OCI-LY3 (cell line): ENCODE measurements around the gene RSAD2.

Experiments used
- EZH2phosphoT487 ChIP-seq: fragments of 200-600 bp; shearing (Covaris generic); IDR thresholded peaks from 2 replicates; pipeline ENCODE4 v1.6.1; 2018; ENCODE audit warnings: antibody characterized with exemption, mixed run types, low read depth
- TF ChIP-seq, protein P1 (sequence below): fragments of 200-600, 300-600 bp; sonication (generic); IDR thresholded peaks from 2 replicates; pipeline ENCODE4 v1.5.1; 2014; ENCODE audit warnings: antibody characterized with exemption, low read length, low read depth

- TF ChIP-seq EZH2phosphoT487: no peak
- TF ChIP-seq, protein P1, sequence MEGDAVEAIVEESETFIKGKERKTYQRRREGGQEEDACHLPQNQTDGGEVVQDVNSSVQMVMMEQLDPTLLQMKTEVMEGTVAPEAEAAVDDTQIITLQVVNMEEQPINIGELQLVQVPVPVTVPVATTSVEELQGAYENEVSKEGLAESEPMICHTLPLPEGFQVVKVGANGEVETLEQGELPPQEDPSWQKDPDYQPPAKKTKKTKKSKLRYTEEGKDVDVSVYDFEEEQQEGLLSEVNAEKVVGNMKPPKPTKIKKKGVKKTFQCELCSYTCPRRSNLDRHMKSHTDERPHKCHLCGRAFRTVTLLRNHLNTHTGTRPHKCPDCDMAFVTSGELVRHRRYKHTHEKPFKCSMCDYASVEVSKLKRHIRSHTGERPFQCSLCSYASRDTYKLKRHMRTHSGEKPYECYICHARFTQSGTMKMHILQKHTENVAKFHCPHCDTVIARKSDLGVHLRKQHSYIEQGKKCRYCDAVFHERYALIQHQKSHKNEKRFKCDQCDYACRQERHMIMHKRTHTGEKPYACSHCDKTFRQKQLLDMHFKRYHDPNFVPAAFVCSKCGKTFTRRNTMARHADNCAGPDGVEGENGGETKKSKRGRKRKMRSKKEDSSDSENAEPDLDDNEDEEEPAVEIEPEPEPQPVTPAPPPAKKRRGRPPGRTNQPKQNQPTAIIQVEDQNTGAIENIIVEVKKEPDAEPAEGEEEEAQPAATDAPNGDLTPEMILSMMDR: no peak
These were observed 3.9 kb downstream of the RSAD2 start for GRCh38 chr2:6881516-6881915.
